Lower leg skin (tissue), 4 donors: ENCODE data around the gene C13orf46. TPM values are rescaled to one million over a fixed set of nuclear protein-coding genes. Genes with fewer than 3 reads are reported as not detected.

Experiments used
- DNase-seq, 2 donors: peaks; one replicate each; pipeline ENCODE4 v3.0.0-alpha.2; 2019; ENCODE audit warnings: low spot score in 2 of 2
- H3K4me3 ChIP-seq: fragments of 200-600 bp; sonication (generic); 2 replicates; pipeline ENCODE4 v1.5.1; 2017; ENCODE audit warnings: mild to moderate bottlenecking, low read depth; ENCODE audit not compliant: poor library complexity, severe bottlenecking
- POLR2A ChIP-seq, 2 donors: fragments of 450-650 bp; IDR thresholded peaks; one replicate each; pipeline ENCODE4 v1.6.1; 2016 to 2017; ENCODE audit warnings: antibody characterized with exemption in 2 of 2, mild to moderate bottlenecking in 1 of 2, moderate library complexity in 1 of 2
- WGBS, 2 donors: methylation state at CpG; one replicate each; pipeline ENCODE4 v1.1.5; 2018; 5-methylcytosine and 5-hydroxymethylcytosine counted together
- intact Hi-C: fragments of 100-400 bp; cut with DNase I; formaldehyde crosslinking; loops from one replicate; pipeline ENCODE4 v1.15.0; 2023; ENCODE audit warnings: low total_unique reads
- total RNA-seq, 4 donors: library from RNA; depleted of rRNA; stranded (reverse); fragments of >200 nt; gene quantifications; one replicate each; pipeline ENCODE4 v1.1.0, GENCODE V29; 2016
- TF ChIP-seq, protein P1 (sequence below), 3 donors: fragments of 450-650 bp; IDR thresholded peaks; one replicate each; pipeline ENCODE4 v1.5.1; 2016; ENCODE audit warnings: antibody characterized with exemption in 3 of 3, mild to moderate bottlenecking in 3 of 3, moderate library complexity in 2 of 3

C13orf46 gene
- total RNA-seq, 4 donors from 2014 or later = 0.13 to 1.4 (median 0.13) TPM; not detected in 1

DNA sequence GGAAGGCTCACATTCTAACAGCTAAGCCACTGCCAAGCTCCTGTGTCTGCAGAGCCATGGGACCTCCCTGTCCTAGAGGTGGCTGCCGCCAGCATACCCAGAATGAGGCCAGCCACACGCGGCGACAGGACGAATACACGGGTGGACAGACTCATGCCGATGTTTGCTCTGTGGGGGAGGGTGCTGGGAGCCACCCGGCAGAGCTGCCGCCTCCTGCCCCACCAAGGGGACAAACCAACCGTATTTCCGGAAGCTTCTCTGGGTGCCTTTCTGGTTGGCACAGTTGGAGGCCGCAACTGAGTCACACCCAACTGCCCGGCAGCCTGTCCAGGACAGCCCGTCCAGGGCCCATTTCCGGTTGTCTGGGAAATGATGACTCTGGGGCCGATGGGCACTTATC, 20.3 kb downstream of the C13orf46 start:
- DNase-seq = no peak
- no peak overlapping the region for H3K4me3 ChIP-seq
- intact Hi-C loops = no loop called here
- TF ChIP-seq POLR2A (IDR thresholded peaks at IDR 0.05) = no peak
- TF ChIP-seq, protein P1, sequence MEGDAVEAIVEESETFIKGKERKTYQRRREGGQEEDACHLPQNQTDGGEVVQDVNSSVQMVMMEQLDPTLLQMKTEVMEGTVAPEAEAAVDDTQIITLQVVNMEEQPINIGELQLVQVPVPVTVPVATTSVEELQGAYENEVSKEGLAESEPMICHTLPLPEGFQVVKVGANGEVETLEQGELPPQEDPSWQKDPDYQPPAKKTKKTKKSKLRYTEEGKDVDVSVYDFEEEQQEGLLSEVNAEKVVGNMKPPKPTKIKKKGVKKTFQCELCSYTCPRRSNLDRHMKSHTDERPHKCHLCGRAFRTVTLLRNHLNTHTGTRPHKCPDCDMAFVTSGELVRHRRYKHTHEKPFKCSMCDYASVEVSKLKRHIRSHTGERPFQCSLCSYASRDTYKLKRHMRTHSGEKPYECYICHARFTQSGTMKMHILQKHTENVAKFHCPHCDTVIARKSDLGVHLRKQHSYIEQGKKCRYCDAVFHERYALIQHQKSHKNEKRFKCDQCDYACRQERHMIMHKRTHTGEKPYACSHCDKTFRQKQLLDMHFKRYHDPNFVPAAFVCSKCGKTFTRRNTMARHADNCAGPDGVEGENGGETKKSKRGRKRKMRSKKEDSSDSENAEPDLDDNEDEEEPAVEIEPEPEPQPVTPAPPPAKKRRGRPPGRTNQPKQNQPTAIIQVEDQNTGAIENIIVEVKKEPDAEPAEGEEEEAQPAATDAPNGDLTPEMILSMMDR (IDR thresholded peaks at IDR 0.05) = no peak
- 68 to 91% methylated on average over 15 to 16 of the region's 16 CpGs for WGBS, 2 donors

DNA sequence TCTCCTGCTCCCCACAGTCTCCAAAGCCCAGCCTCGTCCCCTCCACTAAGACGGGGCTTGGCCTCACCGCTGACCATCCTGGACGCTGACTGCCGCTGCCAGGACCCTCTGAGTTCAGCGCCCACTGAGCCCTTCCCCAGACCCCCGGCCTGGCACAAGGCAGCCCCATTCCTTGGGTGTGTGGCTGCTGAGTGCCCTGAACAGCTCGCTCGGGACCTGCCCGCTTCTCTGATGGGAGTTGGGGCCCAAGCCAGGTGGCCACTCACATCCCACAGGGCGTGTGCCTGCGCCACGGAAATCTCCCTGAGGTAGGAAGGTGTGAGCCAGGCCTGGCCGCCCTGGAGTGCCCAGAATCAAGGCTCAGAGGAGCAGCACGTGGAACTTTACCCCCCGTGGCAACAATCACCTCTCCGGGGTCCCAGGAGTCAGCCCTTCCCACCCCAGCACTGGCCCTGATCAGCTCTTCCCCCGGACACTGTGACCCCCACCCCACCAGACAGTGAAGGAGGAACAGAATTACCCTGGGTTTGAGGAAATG, 20.8 kb downstream of the C13orf46 start:
- DNase-seq = no peak
- intact Hi-C loops = no loop called here
- WGBS, 2 donors = 79 to 86% methylated on average over 17 to 18 of the region's 18 CpGs
- TF ChIP-seq, protein P1 (IDR thresholded peaks at IDR 0.05) = no peak
- TF ChIP-seq POLR2A (IDR thresholded peaks at IDR 0.05) = no peak
- H3K4me3 ChIP-seq = no peak overlapping the region

DNA sequence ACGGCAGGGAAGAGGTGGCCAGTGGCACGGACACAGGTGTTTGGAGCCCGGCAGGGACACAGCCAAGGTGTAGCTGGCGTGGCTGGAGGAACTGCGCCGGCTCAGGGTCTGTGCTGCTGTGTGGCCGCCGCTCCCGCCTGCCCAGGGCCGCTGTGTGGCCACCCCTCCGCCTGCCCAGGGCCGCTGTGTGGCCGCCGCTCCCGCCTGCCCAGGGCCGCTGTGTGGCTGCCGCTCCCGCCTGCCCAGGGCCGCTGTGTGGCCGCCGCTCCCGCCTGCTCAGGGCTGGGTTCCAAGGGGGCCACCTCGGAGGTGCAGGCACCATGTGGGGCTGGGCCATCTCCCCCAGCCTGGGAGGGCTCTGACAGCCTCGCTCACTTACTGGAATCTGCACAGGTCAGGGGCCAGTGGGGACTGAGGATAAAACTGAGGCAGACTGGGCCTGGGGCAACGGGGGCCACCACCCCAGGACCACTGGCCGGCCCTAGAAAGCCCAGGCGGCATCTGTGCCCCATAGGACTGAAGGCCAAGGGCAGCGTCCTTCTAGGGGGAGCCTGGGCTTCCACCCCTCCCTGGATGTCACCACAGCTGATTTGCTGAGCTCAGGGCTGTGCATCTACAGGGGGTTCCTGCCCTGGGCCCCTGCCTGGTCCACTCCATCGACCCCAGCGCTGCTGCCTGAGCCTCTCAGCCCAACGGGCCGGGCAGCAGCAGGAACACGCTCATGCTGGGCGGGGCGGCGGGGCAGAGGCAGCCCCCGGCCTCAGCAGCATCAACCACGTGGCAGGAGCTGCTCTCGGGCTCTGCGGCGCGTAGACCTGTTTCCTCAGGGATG, 21.5 kb downstream of the C13orf46 start:
- DNase-seq = no peak
- 81 to 87% methylated on average over 29 of the region's 42 CpGs for WGBS, 2 donors
- H3K4me3 ChIP-seq = no peak overlapping the region
- intact Hi-C loops = no loop called here
- no peak for TF ChIP-seq POLR2A (IDR thresholded peaks at IDR 0.05)
- TF ChIP-seq, protein P1 (IDR thresholded peaks at IDR 0.05) = no peak

DNA sequence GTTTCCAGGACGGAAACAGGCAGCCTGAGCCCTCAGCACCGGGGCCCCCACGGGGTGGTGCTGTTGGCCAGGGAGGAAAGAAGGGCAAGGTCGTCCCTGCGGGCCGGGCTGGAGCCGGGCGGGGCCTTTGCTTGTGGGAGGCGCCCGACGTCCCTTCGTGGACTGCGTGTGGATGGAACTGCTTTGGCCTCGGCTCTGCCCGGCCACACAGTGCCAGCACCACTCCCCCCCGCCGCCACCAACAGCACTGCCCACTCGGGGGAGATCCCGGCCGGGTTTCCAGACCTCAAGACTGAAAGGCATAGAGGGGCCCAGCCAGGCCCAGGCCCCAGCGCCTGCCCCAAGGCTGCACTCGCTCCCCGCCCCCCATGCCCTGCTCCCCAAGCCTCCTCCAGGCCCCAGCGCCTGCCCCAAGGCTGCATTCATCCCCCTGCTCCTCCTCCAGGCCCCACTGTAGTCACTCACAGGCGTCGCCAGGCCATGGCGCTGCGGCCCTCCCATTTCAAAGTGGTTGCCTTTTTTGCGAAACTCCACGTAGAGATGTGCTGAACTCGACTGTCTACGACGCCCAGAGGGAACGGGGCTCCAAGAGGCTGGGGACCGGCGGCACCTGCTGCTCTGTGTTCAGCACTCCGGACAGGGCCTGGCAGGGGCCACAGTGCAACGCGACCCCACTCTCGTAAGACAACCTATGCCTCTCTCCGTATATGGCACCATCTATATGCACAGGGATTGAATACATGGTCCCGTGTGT, 22.5 kb downstream of the C13orf46 start:
- intact Hi-C loops = loop anchor here (2.0 kb wide), 1 partner anchor 275 kb away; no protein-coding TSS in a partner anchor
- 33 to 56% methylated on average over 26 to 37 of the region's 42 CpGs for WGBS, 2 donors
- TF ChIP-seq, protein P1 (IDR thresholded peaks at IDR 0.05) = peak in 1 of 3 donors; percentile 74
- no peak for TF ChIP-seq POLR2A (IDR thresholded peaks at IDR 0.05)
- no peak overlapping the region for H3K4me3 ChIP-seq
- DNase-seq = peak; percentile 78 to 97

DNA sequence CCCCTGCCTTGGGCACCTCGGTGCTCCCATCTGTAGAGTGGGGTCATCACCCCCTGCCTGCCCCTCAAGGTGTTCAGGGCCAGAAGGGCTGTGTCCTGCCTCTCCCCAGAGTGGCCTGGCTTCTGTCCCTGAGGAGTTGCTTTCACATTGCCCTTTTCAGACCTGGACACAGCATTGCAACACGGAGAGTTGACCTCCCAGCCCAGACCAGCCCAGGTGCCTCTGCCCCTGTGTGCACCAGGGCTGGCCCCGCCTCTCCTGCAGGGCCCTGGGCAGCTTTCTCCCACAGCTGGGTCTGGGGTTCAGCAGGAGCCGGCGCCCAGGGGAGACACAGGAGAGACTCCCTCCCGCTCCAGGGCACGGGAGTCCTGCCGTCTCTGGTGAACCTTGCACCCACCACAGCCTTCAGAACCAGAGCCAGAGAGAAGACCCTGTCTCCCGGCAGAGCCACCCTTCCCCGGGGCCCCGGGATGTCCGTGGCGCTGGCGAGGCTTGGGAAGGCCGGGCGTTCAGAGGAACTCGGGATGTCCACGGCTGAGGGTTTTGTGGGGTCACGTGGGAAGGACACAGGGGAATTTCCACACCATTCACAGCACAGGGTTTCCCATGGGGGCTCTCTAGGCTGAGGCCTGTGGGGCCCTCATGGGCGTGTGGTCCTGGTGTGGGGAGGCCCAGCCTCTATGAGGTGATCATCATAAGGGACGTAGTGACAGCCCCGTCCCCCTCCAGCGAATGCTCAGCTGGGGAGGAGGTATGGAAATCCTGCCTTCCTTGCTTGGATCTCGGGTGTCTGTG, 23.2 kb downstream of the C13orf46 start:
- WGBS, 2 donors = 51 to 61% methylated on average over 22 to 23 of the region's 24 CpGs
- no peak for DNase-seq
- H3K4me3 ChIP-seq = no peak overlapping the region
- TF ChIP-seq POLR2A (IDR thresholded peaks at IDR 0.05) = no peak
- TF ChIP-seq, protein P1 (IDR thresholded peaks at IDR 0.05) = no peak
- intact Hi-C loops = loop anchor here (2.0 kb wide), 1 partner anchor 276 kb away; no protein-coding TSS in a partner anchor
